GM23248 (cell line): ENCODE data around the gene KIAA1671.

Source experiments
- EZH2 ChIP-seq: fragments of 200-600 bp; sonication (generic); IDR thresholded peaks from 2 replicates; pipeline ENCODE4 v1.6.1; 2018; ENCODE audit warnings: antibody characterized with exemption, mild to moderate bottlenecking; ENCODE audit not compliant: insufficient read depth, poor library complexity, severe bottlenecking
- EZH2phosphoT487 ChIP-seq: fragments of 200-600 bp; sonication (generic); IDR thresholded peaks from 2 replicates; pipeline ENCODE4 v1.6.1; 2018; ENCODE audit warnings: antibody characterized with exemption, moderate library complexity, mild to moderate bottlenecking, low read depth; ENCODE audit not compliant: insufficient read depth

DNA sequence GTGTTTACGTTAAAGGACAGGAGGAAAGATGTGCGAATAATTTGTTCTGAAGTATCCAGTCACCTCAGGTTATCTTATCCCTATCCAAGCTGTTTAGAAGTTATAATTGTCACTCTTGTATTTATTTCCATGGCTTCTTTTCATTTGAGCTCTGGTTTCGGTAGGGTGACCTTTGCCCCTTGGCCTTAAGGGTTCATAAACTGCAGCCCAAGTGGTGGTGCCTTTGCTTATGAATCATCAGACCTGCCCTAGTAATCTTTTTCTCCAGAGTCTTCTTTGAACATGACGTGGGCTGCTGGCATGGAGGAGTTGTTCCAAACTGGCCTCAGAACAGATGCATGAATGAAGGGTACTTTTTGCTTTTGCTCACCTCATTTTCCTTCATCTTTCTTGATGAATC lies 240.6 kb downstream of the KIAA1671 start:
- TF ChIP-seq EZH2 (no peak), EZH2phosphoT487 (no peak)
